HG03442 (cell line): Measurements from ENCODE around the gene CEP72.

Experiments used
- ATAC-seq: cut with Tn5 transposase; IDR thresholded peaks from one replicate; pipeline ENCODE4 v1.9.1; 2021; ENCODE audit warnings: mild to moderate bottlenecking, moderate library complexity; ENCODE audit not compliant: unreplicated experiment

The CEP72 gene

GRCh38 chr5:635306-636055 is 23.3 kb downstream of the CEP72 start:
- no peak for ATAC-seq

- ATAC-seq: no peak
These were observed 24.8 kb downstream of the CEP72 start for GRCh38 chr5:636951-637350.

- no peak for ATAC-seq
These were observed 25.7 kb downstream of the CEP72 start for GRCh38 chr5:637581-638450.

GRCh38 chr5:638501-639252 is 26.5 kb downstream of the CEP72 start:
- no peak for ATAC-seq

GRCh38 chr5:639253-639530 is 27.1 kb downstream of the CEP72 start:
- ATAC-seq: no peak

GRCh38 chr5:639584-640213 is 27.6 kb downstream of the CEP72 start:
- no peak for ATAC-seq

- ATAC-seq: no peak
These were observed 28.6 kb downstream of the CEP72 start for GRCh38 chr5:640461-641330.

GRCh38 chr5:641331-641765 is 29.2 kb downstream of the CEP72 start:
- ATAC-seq: no peak

- ATAC-seq: no peak
These were observed 30.3 kb downstream of the CEP72 start for GRCh38 chr5:642481-642880.

- ATAC-seq: no peak
These were observed 31.2 kb downstream of the CEP72 start for GRCh38 chr5:643351-643801.

GRCh38 chr5:643811-644271 is 31.7 kb downstream of the CEP72 start:
- no peak for ATAC-seq

- no peak for ATAC-seq
These were observed 32.4 kb downstream of the CEP72 start for GRCh38 chr5:644509-644908.

GRCh38 chr5:644971-645370 is 32.8 kb downstream of the CEP72 start:
- no peak for ATAC-seq

GRCh38 chr5:645421-645820 is 33.3 kb downstream of the CEP72 start:
- ATAC-seq: no peak

- ATAC-seq: no peak
These were observed 34.5 kb downstream of the CEP72 start for GRCh38 chr5:646396-647201.

- no peak for ATAC-seq
These were observed 35.2 kb downstream of the CEP72 start for GRCh38 chr5:647311-647710.

GRCh38 chr5:647727-648126 is 35.6 kb downstream of the CEP72 start:
- no peak for ATAC-seq

GRCh38 chr5:651296-652022 is 39.3 kb downstream of the CEP72 start:
- no peak for ATAC-seq
